ENCODE results near the gene HPCAL1. TPM values are rescaled to one million over a fixed set of nuclear protein-coding genes. Genes with fewer than 3 reads are reported as not detected.

Gene HPCAL1
- total and polyA plus RNA-seq, 2 donors (not counting 1 experiment from before 2014, with no cell fraction given): 60.3 to 65.1 TPM

GRCh38 chr2:10397878-10398277, 95.2 kb downstream of the HPCAL1 start:
- Histone ChIP-seq H3K36me3 (replicated peaks in 1 of 2; ENCODE audit: control extremely low read depth in 1 of 2, control insufficient read depth in 1 of 2, extremely low read depth in 1 of 2, insufficient read depth in 2 of 2, low read length in 1 of 2) (peaks cover 1 to 17% of the 10 kb centered on the region in 2 experiments), H3K4me3 (ENCODE audit: control extremely low read depth in 1 of 5, extremely low read depth in 1 of 5, insufficient read depth in 1 of 5, low read depth in 2 of 5, low read length in 4 of 5) (no peak overlapping the region), H3K79me2 (ENCODE audit: control insufficient read depth, insufficient read depth, low read length) (peaks cover 33% of the 10 kb centered on the region), H3K9ac (ENCODE audit: low read length) (no peak overlapping the region), H3K9me3 (ENCODE audit: control extremely low read depth in 1 of 3, control insufficient read depth in 2 of 3, insufficient read depth in 1 of 3, low read length in 2 of 3) (peaks cover 0 to 7% (median 0%) of the 10 kb centered on the region in 3 donors), H3K4me2 (replicated peaks; ENCODE audit: low read depth, low read length, poor library complexity, severe bottlenecking) (no peak overlapping the region), H3K27ac (ENCODE audit: low read length in 2 of 2) (peak overlapping the region in 1 of 2 donors; percentile 61), H3K27me3 (replicated peaks in 1 of 4; ENCODE audit: control extremely low read depth in 1 of 4, control insufficient read depth in 3 of 4, insufficient read depth in 4 of 4, low read length in 3 of 4) (no peaks in the 10 kb centered on the region), H2AFZ (ENCODE audit: insufficient read depth, low read depth, low read length, poor library complexity, severe bottlenecking) (no peak overlapping the region), H3K4me1 (ENCODE audit: control insufficient read depth in 2 of 2, insufficient read depth in 2 of 2, low read length in 2 of 2) (peaks cover 28 to 49% of the 10 kb centered on the region in 2 donors), H4K20me1 (ENCODE audit: control insufficient read depth, insufficient read depth, low read length, poor library complexity, severe bottlenecking) (peaks cover 53% of the 10 kb centered on the region)
- no peak for ATAC-seq (ENCODE audit: low read depth)
- Mint-ChIP-seq H3K4me3 (no peak overlapping the region), H3K27ac (peak overlapping the region; percentile 75), H3K27me3 (no peaks in the 10 kb centered on the region), H3K9me3 (ENCODE audit: insufficient read depth) (no peaks in the 10 kb centered on the region), H3K4me1 (peaks cover 60% of the 10 kb centered on the region)
- CTCF ChIA-PET: interaction anchor here (1.5 to 1.9 kb wide), 2 partner anchors 11 to 15 kb away, joined by 5 read pairs; no protein-coding TSS in a partner anchor
- intact Hi-C loops (cut with micrococcal nuclease): no loop called here
- DNase-seq: no peak
- WGBS (ENCODE audit: insufficient coverage): 95% methylated on average over 3 of the region's 4 CpGs
- TF ChIP-seq EZH2 (IDR thresholded peaks at IDR 0.05; ENCODE audit: borderline replicate concordance, insufficient read depth, low read depth, low read length, poor library complexity, severe bottlenecking): no peak
- no peak for TF ChIP-seq CTCF (IDR thresholded peaks at IDR 0.05)
- POLR2A ChIA-PET: no interaction called here

- intact Hi-C loops (cut with micrococcal nuclease): no loop called here
- TF ChIP-seq EZH2 (IDR thresholded peaks at IDR 0.05; ENCODE audit: borderline replicate concordance, insufficient read depth, low read depth, low read length, poor library complexity, severe bottlenecking): no peak
- no peak for TF ChIP-seq CTCF (IDR thresholded peaks at IDR 0.05)
- POLR2A ChIA-PET: no interaction called here
- H3K4me1 Mint-ChIP-seq: peaks cover 60% of the 10 kb centered on the region
- H3K27me3 Mint-ChIP-seq: no peaks in the 10 kb centered on the region
- H3K4me3 ChIP-seq (ENCODE audit: control extremely low read depth in 1 of 5, extremely low read depth in 1 of 5, insufficient read depth in 1 of 5, low read depth in 2 of 5, low read length in 4 of 5): no peak overlapping the region
- H4K20me1 ChIP-seq (ENCODE audit: control insufficient read depth, insufficient read depth, low read length, poor library complexity, severe bottlenecking): peaks cover 49% of the 10 kb centered on the region
- CTCF ChIA-PET: interaction anchor here (1.1 to 1.9 kb wide), 2 partner anchors 10 to 16 kb away, joined by 3 to 5 read pairs; no protein-coding TSS in a partner anchor
- no peaks in the 10 kb centered on the region for H3K27me3 ChIP-seq (replicated peaks in 1 of 4; ENCODE audit: control extremely low read depth in 1 of 4, control insufficient read depth in 3 of 4, insufficient read depth in 4 of 4, low read length in 3 of 4)
- no peak overlapping the region for H3K4me3 Mint-ChIP-seq
- H3K27ac Mint-ChIP-seq: peak overlapping the region; percentile 74
- H3K9ac ChIP-seq (ENCODE audit: low read length): no peak overlapping the region
- DNase-seq: no peak
- H3K4me1 ChIP-seq (ENCODE audit: control insufficient read depth in 2 of 2, insufficient read depth in 2 of 2, low read length in 2 of 2): peaks cover 28 to 49% of the 10 kb centered on the region in 2 donors
- peaks cover 27% of the 10 kb centered on the region for H3K79me2 ChIP-seq (ENCODE audit: control insufficient read depth, insufficient read depth, low read length)
- peak overlapping the region in 1 of 2 donors; percentile 61 for H3K27ac ChIP-seq (ENCODE audit: low read length in 2 of 2)
- H3K9me3 ChIP-seq (ENCODE audit: control extremely low read depth in 1 of 3, control insufficient read depth in 2 of 3, insufficient read depth in 1 of 3, low read length in 2 of 3): peaks cover 0 to 7% (median 0%) of the 10 kb centered on the region in 3 donors
- H2AFZ ChIP-seq (ENCODE audit: insufficient read depth, low read depth, low read length, poor library complexity, severe bottlenecking): no peak overlapping the region
- WGBS (ENCODE audit: insufficient coverage): 36% methylated on average over 5 of the region's 14 CpGs
- no peak for ATAC-seq (ENCODE audit: low read depth)
- peaks cover 1 to 17% of the 10 kb centered on the region in 2 experiments for H3K36me3 ChIP-seq (replicated peaks in 1 of 2; ENCODE audit: control extremely low read depth in 1 of 2, control insufficient read depth in 1 of 2, extremely low read depth in 1 of 2, insufficient read depth in 2 of 2, low read length in 1 of 2)
- no peaks in the 10 kb centered on the region for H3K9me3 Mint-ChIP-seq (ENCODE audit: insufficient read depth)
- H3K4me2 ChIP-seq (replicated peaks; ENCODE audit: low read depth, low read length, poor library complexity, severe bottlenecking): no peak overlapping the region
Measured at GRCh38 chr2:10398496-10398895, 95.8 kb downstream of the HPCAL1 start.
